Globus pallidus (tissue), 1 donor: Measurements from ENCODE around the gene PLXNA4.

ENCODE experiments used
- DNase-seq: peaks from one replicate; pipeline ENCODE4 v3.0.0-alpha.2; 2015; ENCODE audit warnings: low spot score

PLXNA4 gene

DNA sequence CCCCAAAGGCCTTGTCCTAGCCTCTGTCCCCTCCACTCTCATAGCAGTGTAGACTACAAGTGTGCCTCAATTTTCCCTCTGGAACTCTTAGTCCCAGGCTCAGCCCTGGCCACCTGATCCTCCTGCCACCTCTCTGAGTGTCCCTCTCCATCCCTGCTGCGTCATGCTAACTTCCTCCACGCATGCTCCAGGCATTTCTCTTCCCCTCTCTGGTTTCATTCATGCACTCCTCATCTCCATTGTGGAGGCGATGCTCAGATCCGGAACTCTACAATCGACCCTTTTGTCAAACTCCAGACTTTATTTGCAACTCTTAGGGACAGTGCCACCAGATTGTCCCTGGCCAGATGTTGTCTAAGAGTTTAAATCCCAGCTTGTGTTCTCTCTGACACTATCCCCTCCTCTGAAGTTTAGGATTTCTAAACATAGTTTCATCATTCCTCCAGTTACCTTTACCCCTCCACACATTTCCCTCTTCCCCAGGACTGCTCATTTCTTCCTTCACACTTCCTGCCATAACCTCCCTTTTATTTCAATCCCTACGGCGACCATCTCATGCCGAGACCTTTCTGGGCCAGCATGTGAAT is 492.6 kb downstream of the PLXNA4 start:
- DNase-seq = no peak

DNA sequence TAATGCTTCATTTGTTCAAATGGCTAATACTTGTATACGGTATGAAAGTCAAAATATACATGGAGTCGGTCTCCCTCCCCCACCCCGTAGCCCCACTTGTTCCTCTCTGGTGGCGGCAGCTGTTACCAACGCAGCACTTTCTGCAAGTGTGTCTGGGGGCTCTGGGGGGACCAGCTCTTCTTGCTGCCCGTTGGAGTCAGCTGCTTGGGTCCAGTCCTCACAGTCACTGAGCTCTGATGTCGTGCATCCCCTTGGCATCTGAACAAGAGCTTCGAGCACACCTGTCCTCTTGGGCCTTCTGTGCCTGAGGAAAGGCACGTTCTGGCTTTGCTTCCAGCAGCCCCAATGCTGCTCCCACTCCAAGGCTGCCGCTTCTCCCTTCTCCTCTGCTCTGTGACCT is 493.1 kb downstream of the PLXNA4 start:
- no peak for DNase-seq

DNA sequence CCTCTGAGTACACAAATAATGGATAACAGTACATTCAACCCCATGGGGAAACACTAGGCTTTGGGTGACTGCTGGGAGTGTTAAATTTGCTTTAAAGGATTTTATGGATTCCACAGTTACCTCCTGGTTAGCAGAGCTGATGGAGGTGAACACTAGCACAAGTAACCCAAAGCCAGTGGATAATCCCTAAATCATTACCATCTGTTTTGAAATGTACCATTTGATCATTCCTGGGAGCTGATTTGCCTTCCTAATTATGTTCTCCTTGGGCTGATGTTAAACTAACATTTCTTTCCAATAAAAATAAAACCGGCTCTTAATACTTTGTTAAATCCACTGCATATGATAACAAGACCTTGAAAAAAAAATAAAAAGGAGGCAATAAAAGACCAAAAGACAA is 493.9 kb downstream of the PLXNA4 start:
- no peak for DNase-seq

DNA sequence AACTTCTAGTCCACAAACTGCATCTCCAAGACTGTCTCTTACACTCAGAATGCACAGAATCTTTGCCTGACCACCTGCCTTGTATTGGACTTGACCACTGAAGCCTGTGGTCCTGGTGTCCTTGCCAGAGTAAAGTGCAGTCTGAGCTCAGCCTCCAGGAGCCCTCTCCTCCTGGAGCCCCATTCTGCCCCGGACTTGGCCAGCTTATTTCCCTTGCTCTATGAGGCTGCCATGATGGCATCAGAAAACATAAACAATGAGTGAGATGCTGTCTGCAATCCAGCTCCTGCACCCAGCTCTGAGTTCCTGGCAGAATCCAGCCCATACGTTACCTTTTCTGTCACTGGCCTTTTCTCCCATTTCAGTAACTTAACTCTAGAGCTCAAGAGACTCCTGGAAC is 494.6 kb downstream of the PLXNA4 start:
- no peak for DNase-seq

DNA sequence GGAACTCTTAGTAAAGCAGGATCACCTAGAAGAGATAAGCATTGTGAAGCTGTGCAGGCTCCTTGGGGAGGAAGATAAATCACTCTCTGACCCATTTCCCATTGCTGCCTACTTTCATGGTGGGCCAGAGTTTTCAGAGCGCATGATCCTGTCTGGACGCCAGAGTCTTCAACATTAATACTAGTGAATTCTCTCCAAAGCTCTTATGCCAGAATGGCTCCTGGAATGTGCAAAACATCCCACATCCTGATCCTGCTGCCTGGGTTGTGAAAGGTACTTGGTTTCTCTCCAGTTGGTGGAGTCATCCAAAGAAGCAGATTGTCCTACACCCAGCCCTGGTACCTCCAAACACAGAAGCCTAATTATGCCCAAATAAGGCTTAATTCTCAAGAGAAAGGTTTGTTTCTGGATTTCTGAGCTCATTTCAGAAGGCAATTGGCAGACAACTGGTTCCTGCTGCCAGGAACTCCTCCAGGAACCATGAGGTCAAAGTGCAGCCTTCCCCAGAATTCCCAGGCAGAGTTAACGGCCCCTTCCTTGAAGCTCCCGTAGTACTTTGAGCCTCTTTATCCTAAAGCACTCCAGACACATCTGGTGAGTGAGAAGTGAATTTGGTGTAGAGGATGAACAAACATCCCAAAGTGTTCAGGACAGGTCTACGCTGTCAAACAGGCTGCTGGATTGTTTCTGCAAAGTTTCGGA is 495.2 kb downstream of the PLXNA4 start:
- no peak for DNase-seq

DNA sequence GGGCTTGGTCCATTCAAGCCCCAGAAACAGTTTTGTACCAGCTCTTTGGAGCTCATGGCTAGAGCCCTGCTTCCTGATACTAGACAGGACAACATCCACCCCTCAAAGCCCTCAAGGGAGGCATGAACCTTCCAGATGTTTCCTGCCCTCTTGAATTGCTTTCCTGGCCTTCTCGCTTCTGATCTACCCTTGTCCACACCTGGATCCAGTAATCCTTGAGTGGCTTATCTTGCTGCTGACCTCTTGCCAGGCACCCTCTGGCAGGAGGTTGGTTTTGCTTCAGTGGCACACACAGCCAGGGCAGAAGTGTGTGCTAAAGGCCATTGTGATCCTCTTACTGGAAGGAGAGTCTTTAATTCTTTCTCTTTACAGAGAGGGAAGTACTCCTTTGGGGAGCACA is 495.8 kb downstream of the PLXNA4 start:
- DNase-seq = no peak

DNA sequence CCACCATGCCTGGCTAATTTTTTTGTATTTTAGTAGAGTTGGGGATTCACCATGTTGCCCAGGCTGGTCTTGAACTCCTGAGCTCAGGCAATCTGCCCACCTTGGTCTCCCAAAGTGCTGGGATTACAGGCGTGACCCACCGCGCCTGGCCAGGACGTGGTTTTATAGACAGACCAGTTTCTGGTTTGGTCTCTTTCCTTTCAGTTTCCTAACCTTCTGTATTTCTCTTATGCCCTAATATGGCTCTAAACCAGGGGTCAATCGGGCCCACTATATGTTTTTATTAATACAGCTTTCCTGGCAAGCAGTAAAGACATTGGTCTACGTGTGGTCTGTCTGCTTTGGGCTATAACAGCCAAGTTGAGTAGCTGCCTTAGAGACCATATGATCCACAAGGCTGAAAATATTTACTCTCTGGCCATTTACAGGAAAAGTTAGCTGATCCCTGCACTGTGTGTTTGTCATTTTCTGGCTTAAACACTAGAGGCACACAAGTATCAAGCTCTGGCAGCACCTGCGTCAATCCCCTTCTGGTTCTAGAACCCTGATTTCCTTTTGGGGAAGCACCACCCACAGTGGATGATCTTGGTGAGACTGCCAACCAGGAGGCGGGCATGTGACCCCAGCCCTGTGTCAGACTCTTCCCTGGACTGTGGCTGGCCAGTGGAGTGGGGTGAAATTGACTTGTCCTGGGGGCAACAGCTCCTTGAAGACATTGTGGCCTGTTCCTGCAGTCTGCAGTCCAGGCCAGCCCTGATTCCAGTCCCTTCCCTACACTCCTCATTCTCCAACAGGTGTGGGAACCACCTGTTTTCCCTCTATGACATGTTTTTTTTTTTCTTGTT is 497.2 kb downstream of the PLXNA4 start:
- DNase-seq = no peak

DNA sequence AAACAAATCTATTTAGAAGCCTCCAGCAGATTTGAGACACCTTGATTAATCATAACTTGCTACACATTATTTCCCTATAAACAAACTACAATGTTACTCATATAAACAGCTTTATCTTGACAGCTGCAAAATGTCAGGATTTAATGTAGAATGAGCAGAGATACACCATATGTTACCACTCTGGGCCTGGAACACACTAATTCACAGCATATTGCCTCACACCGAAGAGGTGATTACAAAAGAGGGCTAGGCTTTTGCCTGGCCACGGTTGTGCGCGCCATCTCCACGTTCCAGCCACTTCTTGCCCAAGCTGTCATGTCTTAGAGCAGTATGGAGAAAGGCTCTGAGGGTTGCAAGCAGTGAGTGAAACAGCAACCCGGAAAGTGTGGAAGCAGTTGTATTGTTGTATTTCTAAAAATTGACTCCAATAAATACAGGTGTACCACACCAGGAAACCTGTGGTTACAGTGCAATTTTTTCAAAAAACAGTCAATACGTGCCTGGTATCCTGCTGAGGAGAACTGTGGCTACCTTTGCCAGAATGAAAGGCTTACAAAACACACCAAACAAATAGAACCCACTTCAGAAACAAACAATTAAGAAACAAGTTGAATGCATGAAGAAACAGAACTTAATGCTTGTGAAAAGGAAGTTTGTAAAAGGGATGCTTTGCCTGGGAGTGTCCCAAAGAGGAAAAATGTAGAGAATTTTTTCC is 498.1 kb downstream of the PLXNA4 start:
- no peak for DNase-seq

DNA sequence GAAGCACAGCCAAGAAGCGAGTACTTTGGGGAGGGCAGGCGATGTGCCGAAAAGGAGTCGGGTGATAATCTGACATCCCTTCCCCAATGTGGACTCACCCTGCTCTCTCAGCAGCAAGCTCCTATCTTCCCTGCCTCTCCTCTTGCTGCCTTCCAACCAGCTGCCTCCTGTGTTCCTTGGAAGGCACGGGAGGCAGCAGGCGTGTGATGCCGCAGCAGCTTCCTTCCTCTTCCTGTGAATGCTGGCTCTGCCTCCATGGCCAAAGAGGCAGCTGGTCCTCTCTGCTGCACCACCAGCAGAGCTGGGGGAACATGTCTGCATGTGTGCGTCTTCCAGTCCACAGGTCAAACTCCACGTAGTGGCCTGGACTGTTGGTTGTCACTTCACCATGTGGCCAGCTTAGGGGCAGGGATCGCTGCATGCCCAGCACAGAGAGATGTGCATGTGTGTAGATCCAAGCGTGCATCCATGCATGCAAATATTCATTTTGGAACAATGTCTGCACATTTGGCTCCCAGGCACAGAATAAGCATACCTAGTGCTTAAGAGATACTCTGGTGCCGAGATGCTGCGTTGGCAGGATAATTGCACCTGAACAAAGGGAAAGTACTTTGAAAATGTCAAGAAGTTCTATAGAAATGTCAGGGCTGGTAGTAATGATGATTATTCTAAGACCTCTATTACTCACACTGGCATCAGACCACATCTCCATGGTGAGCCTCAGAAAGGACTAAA is 499.8 kb downstream of the PLXNA4 start:
- no peak for DNase-seq

DNA sequence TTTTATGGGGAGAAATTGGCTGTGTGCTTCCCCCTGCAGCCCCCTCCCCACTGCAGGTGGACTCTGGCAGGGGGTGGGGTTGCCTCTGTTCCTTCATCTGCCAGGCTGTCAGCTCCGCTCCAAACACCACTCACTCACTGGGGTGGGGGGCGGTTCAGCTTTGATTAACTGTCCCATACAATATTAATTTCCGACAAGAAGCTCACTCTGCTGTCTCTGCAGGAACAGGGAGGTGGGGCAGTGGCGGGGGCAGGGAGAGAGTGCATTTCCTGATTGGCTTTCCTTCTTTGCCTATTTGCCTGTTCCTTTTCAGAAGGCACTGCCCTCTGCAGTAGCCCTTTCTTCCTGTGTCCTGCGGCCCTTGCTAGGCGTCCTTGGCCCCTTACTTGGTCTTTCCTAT is 500.8 kb downstream of the PLXNA4 start:
- no peak for DNase-seq

DNA sequence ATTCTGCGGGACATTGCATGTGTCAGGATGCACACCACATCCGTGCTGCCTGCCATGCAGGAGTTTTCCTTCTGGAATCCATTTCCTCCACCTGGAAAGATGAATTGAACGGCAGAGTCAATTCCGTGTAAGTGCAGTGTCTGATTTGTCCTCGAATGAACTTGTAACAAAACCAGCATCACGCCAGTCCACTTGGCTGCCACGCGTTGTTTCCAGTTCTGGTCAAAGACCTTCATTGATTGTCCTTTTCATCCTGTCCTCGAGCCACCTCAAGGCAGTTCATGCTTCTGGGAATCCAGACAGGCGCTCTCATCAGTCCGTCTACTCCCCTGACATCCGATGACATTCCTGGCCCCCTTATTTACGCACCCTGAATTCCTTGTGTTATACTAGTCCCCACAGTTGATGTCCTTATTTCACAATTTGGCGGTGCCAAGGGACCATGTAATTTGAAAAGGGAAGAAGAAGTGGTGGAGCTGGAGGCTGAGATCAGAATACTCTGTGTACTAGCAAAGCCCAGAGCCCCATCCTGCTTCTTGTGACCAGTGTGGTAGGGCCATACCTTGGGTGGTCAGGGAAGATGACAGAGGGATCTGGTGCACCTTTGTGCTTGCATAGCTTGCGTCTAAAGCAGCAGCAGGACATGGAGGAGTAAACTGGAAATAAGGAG is 502.2 kb downstream of the PLXNA4 start:
- no peak for DNase-seq
